Measurements from ENCODE around the gene ZNF93.
"Not testable (repeated sequence)": the region's sequence is repeated elsewhere in the genome, so short reads cannot be mapped to it uniquely, and the experiment has no call there.

Gene ZNF93

DNA sequence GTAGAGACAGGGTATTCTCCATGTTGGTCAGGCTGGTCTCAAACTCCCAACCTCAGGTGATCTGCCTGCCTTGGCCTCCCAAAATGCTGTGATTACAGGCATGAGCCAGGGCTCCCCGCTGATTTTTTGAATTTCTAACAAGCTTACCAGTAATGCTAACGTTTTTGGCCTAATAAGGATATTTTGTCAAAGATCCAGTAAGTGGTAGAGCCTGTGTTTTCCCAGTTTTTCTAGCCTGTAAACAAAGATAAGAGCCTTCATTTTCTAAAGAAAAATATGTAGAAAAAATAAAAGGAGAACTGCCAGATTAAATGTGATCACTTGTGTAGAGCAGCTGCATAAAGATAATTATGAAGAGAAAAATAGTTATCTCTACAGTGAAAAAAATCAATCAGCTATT, 37.7 kb downstream of the ZNF93 start:
- no peak for DNase-seq (ENCODE audit: low read depth)

DNA sequence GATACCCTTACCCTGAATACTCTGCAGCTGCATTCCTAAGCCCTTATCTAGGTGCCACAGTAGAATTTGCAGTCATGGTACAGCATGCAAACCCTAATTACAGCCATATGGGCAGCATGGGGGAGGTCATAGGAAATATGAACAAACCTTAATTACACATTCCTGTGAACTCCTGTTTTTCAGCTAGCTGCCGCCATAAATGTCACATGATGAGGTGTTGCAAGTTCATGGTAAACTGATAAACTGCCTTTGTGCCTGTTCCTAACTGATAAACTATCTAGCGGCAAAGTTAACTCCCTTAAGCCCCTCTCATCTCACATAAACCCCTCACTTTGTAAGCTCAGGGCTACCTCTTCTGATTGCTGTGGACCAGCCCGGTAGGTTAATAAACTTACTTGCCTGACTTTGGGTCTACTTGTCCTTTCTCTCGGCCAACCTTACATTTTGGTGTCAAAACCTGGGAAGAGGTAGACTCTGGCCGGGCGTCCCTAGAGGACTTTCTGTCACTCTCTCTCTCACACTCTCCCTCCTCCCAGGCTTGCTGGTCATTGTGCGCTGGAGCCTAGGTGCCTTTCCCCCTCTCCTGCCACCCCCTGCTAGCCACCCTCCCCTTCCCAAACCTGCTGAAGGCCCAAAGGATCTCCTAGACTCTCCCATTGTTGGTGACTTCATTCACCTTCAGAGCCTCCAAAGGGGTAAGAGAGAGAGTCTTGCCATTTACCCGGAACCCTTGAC, 43.3 kb downstream of the ZNF93 start:
- no peak for DNase-seq (ENCODE audit: low read depth)

DNA sequence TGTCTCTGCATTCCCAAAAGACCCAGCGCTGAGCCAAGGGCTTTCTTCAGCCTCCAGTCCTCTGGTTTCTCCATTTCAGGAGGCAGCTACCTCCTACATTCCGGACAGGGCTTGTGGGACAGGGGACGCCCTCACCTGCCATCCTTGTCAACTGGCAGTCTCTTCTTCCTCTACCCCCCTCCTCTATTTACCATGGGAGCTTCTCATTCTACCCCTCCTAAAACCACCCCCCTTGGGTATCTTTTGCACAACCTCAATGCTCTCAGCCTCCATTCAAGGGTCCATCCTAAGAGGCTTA, 43.8 kb downstream of the ZNF93 start:
- DNase-seq (ENCODE audit: low read depth) = no peak

DNA sequence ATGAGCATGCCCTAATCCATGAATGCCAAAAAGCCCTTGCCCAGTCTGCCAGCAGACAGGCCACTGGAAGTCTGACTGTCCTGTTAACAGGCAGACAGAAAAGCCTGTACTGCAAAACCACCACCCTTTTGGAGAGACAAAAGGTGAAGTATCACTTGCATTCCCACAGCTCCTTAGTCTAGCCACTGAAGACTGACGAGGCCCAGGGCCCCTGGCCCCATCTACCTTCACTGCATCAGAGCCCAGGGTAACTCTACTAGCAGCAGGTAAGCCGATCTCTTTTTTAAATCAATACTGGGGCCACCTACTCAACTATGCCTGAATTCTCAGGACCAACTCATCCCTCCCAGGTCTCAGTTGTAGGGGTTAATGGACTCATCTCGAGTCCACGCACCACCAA, 45.5 kb downstream of the ZNF93 start:
- DNase-seq (ENCODE audit: low read depth) = no peak

DNA sequence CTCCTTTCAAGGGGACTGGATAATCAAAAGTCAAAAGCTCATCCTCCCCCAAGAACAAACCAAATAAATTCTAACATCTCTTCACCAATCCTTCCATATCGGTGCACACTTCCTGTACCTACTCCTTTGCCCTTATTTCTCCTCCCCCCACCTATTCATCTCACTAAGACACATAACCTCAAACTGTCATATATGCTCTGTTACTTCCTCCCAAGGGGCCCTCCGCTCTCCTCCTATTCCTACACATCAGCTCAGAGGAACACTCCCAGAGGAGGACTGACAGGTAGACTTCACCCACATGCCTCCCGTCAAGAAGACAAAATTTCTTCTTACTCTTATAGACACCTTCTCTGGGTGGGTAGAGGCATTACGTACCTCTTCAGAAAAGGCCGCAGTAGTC, 48.1 kb downstream of the ZNF93 start:
- DNase-seq (ENCODE audit: low read depth) = no peak

DNA sequence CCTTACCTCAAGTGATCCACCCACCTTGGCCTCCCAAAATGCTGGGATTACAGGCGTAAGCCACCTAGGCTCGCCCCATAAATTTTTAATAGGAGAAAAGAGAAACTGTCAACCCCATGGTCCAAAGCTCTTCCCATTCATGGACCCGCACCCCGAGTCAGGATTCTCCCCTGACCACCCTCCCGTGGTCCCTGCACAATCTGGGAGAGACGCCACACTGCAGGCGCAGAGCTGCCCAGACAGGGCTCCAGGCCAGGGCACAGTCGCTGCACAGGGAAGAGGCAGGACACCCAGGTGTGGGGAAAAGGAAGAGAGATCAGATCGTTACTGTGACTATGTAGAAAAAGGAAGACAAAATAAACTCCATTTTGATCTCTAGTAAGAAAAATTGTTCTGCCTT, 54.5 kb downstream of the ZNF93 start:
- DNase-seq (ENCODE audit: low read depth) = no peak

DNA sequence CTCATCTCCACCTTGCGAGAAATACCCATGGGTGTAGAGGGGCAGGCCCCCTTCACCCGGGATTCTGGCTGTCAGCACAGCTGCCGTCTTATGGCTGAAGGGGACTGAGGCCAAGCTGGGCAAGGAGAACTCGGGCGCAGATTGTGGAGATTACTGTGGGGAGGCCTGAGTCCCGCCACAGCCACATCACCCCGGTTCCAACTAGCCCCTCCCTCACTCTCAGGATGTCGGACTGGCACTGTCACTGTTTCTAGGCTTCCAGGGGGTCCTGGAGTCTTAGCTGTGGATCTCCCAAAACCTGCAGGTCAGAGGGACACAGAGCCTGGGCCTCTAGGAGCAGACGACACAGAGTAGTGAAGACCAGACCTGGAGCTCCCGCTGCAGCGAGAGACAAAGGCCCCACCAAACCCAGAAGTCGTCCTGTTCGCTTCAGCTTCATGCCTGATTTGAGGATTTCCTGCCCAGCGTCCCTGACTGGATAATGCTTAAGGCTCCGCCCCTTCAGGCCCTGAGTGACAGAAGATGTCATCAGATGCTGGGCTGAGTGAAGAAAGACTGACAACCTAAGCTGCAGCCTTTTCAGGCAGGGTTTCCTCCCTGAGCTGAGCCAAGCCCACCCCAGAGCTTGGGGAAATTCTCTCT, 55.8 kb downstream of the ZNF93 start:
- no peak for DNase-seq (ENCODE audit: low read depth)

DNA sequence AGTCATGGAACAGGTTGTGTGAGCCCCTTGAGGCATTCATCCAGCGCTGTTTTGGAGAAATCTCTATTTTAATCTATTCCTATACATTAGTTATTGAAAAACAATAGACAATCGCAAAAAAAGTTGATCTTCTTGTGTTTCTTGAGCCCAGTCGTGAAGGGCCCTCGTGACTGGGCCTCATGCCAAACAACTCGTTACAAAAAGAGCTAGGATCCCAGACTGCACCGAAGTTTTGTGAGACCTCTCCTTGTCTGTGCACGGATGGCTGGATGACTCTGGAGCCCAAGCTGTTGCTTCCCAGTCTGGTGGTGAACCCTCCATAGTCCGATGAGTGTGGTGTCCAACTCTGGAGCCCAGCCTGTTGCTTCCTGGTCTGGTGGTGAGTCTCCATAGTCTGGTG, 57.0 kb downstream of the ZNF93 start:
- DNase-seq (ENCODE audit: low read depth) = not testable (repeated sequence)

DNA sequence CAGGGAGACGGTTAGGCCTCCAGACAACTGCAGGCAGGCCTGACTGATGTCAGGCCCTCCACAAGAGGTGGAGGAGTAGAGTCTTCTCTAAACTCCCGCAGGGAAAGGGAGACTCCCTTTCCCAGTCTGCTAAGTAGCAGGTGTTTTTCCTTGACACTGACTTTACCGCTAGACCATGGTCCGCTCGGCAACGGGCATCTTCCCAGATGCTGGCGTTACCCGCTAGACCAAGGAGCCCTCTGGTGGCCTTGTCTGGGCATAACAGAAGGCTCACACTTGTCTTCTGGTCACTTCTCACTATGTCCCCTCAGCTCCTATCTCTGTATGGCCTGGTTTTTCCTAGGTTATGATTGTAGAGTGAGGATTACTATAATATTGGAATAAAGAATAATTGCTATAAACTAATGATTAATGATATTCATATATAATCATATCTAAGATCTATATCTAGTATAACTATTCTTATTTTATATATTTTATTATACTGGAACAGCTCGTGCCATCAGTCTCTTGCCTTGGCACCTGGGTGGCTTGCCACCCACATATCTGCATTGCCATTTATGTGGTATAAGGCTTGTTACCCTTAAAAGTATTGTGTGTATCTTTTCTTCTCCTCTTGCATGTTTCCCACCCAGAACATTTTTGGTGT, 58.5 kb downstream of the ZNF93 start:
- peak; percentile 22 for DNase-seq (ENCODE audit: low read depth)

DNA sequence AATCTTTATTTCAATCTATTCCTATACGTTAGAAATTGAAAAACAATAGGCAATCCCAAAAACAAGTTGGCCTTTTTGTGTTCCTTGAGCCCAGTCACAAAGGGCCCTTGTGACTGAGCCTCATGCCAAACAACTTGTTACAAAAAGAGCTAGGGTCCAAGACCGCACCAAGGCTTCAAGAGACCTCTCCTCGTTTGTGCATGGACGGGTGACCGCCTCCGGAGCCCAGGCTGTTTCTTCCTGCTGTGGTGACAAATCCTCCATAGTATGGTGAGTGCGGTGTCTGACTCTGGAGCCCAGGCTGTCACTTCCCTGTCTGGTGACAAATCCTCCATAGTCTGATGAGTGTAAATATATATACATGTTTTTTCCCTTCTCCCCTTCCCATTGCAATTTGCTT, 63.7 kb downstream of the ZNF93 start:
- no peak for DNase-seq (ENCODE audit: low read depth)

DNA sequence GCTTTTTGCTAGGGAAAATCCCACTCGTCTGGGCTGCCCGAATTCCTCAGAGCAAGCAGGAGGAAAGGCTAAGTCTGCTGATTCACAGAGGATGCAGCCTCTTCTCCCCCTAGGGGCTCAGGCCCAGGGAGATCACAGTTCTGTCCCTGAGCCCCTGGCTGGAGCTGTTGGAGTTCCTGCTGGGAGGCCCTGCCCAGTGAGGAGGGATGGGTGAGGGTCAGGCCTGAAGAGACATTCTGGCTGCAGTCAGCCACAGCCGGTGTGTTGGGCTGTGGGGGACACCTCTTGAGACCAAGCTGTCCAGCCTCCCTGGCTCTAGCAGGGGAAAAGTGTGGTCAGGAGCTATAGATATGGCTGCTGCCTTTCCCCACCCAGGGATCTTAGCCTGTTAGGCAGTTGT, 65.4 kb downstream of the ZNF93 start:
- not testable (repeated sequence) for DNase-seq (ENCODE audit: low read depth)

DNA sequence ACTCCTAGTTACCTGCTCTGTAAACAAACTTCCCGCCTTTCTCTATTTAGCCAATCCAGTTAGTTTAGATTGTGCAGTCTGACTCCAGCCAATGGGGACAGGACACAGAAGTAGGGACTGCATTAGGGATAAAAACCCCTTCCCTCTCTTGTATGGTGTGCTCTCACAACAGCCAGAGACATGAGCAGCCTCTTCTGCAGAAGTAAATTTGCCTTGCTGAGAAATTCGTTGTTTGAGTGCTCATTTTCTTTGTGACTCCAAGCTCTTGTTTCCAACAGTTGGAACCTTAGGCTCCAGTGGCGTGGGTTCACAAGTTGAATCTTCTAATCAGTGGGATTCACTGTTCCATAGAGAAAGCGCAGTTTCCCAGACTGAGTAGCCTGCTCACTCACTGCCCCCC, 66.1 kb downstream of the ZNF93 start:
- no peak for DNase-seq (ENCODE audit: low read depth)
